Esophagus squamous epithelium (tissue), 4 donors: ENCODE data around the gene C1QL3.

Source experiments
- CTCF ChIP-seq, 6 experiments: fragments of 450-650 bp in 4 of 6; fragments of 200-600 bp in 2 of 6; sonication (generic) in 2 of 6; IDR thresholded peaks; one replicate each; pipeline ENCODE4 v1.5.1; 2016 to 2019; ENCODE audit warnings: antibody characterized with exemption in 6 of 6, mild to moderate bottlenecking in 4 of 6, moderate library complexity in 4 of 6
- POLR2A ChIP-seq, 4 donors: fragments of 450-650 bp; IDR thresholded peaks; one replicate each; pipeline ENCODE4 v1.6.1; 2017; ENCODE audit warnings: antibody characterized with exemption in 4 of 4, mild to moderate bottlenecking in 4 of 4, moderate library complexity in 3 of 4

GRCh38 chr10:16510843-16511242 is 10.8 kb downstream of the C1QL3 start:
- TF ChIP-seq CTCF (IDR thresholded peaks at IDR 0.05) (no peak), POLR2A (IDR thresholded peaks at IDR 0.05) (no peak)
